Type B pancreatic cell (in vitro differentiated cells): ENCODE measurements around the gene PRR12. TPM values are rescaled to one million over a fixed set of nuclear protein-coding genes. Genes with fewer than 3 reads are reported as not detected.

Experiments
- DNase-seq: peaks from one replicate; pipeline ENCODE4 v3.0.0; 2021; ENCODE audit warnings: mixed read lengths; ENCODE audit not compliant: unreplicated experiment; ENCODE audit errors: extremely low spot score
- H3K27ac Mint-ChIP-seq: 2 replicates; pipeline ENCODE4 v1.8.0; 2021; ENCODE audit warnings: mild to moderate bottlenecking, mixed read lengths
- H3K27me3 Mint-ChIP-seq: 2 replicates; pipeline ENCODE4 v1.8.0; 2021; ENCODE audit warnings: mixed read lengths
- H3K36me3 Mint-ChIP-seq: 2 replicates; pipeline ENCODE4 v1.8.0; 2021; ENCODE audit warnings: mixed read lengths
- H3K4me1 Mint-ChIP-seq: one replicate; pipeline ENCODE4 v1.8.0; 2021; ENCODE audit warnings: mixed read lengths; ENCODE audit not compliant: unreplicated experiment
- H3K4me3 Mint-ChIP-seq: 2 replicates; pipeline ENCODE4 v1.8.0; 2021; ENCODE audit warnings: mild to moderate bottlenecking, mixed read lengths
- H3K9me3 Mint-ChIP-seq: 2 replicates; pipeline ENCODE4 v1.8.0; 2021; ENCODE audit warnings: mixed read lengths
- total RNA-seq: library from RNA; stranded (reverse); gene quantifications from 2 replicates; pipeline ENCODE4 v1.2.1, GENCODE V29; 2021; ENCODE audit warnings: low replicate concordance
- TF ChIP-seq, protein P1 (sequence below): fragments of 200-600 bp; sonication (generic); conservative IDR thresholded peaks from 2 replicates; pipeline ENCODE4 v1.5.0; 2021; ENCODE audit warnings: antibody characterized with exemption, mild to moderate bottlenecking

The PRR12 gene
- total RNA-seq, 1 donor from 2014 or later: 40.0 TPM

DNA sequence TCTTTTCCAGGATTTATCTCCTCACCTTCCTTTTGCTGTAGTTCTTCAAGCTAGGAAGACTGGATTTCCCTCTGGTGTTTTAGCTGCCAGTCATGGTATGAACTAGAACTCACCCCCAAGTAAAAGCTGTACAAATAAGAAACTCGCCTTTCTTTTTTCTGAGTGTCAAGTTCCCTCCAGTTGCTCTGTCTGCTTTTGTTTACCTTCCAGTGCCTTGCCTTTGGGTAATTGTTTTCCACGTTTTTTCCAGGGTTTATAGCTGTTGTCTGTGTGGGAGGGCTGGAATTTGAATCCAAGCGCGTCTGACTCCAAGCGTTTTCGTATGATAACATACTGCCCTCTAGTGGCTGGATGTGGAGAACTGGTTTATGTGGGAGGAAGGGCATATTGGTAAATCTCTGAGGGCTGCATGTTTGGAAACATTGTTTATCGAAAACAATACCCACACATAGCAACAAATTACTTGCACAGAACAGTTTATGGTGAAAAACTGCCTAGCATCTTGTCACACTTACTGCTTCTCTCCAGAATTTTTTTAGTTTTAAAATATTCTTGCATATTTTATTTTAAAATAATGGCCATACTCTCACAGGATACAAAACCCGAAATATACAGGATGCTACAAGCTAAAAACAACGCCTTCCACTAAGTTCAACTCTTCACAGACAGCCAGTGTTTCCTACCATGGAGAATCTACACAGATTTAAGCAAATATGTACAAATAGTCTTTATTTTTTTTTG is 44.0 kb upstream of the PRR12 start:
- TF ChIP-seq, protein P1, sequence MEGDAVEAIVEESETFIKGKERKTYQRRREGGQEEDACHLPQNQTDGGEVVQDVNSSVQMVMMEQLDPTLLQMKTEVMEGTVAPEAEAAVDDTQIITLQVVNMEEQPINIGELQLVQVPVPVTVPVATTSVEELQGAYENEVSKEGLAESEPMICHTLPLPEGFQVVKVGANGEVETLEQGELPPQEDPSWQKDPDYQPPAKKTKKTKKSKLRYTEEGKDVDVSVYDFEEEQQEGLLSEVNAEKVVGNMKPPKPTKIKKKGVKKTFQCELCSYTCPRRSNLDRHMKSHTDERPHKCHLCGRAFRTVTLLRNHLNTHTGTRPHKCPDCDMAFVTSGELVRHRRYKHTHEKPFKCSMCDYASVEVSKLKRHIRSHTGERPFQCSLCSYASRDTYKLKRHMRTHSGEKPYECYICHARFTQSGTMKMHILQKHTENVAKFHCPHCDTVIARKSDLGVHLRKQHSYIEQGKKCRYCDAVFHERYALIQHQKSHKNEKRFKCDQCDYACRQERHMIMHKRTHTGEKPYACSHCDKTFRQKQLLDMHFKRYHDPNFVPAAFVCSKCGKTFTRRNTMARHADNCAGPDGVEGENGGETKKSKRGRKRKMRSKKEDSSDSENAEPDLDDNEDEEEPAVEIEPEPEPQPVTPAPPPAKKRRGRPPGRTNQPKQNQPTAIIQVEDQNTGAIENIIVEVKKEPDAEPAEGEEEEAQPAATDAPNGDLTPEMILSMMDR: peak; percentile 95
- peak overlapping the region; percentile 53 for H3K4me3 Mint-ChIP-seq

DNA sequence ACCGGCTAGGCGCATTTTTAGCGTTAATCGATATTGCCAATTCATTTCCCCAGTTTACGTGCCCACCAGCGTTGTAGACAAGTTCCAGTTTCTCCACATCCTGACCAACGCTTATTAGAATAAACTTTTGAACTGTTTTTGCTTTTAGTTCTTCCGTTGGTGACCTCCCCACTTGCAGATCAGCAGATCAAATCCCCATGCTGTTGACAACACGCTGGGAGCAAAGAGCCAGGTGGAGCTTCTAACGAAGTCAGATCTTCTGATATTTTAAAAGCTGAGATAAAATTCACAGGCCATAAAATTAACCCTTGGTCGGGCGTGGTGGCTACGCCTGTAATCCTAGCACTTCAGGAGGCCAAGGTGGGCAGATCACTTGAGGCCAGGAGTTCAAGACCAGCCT is 41.9 kb upstream of the PRR12 start:
- Mint-ChIP-seq H3K4me3 (no peak overlapping the region), H3K9me3 (no peaks in the 10 kb centered on the region), H3K36me3 (peaks cover 6% of the 10 kb centered on the region), H3K27me3 (no peaks in the 10 kb centered on the region), H3K4me1 (peaks cover 5% of the 10 kb centered on the region), H3K27ac (no peak overlapping the region)
- TF ChIP-seq, protein P1: no peak
- no peak for DNase-seq

More for the DNA sequence above, 44.0 kb upstream of the PRR12 start:
- Mint-ChIP-seq H3K4me1 (peaks cover 5% of the 10 kb centered on the region), H3K27me3 (no peaks in the 10 kb centered on the region), H3K27ac (peak overlapping the region; percentile 66), H3K9me3 (no peaks in the 10 kb centered on the region), H3K36me3 (no peaks in the 10 kb centered on the region)
- no peak for DNase-seq

DNA sequence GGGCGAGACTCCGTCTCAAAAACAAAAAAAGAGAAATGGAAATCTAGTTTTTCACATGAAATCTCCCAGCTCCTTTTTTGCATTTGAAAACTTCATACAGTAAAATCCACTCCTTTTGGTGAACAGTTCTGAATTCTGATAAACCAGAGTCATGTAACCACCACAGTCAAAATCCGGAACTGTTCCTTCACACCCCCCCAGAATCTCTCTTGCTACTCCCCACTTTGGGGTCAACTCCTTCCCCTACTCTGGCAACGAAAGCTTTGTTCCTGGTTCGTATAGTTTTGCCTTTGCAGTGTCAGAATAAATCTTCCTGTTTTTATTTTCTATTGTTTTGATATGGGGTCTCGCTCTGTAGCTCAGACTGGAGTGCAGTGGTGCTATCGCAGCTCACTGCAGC is 39.5 kb upstream of the PRR12 start:
- no peaks in the 10 kb centered on the region for H3K27me3 Mint-ChIP-seq
- DNase-seq: no peak
- H3K4me3 Mint-ChIP-seq: no peak overlapping the region
- TF ChIP-seq, protein P1: no peak
- H3K27ac Mint-ChIP-seq: no peak overlapping the region
- H3K36me3 Mint-ChIP-seq: peaks cover 10% of the 10 kb centered on the region
- no peaks in the 10 kb centered on the region for H3K9me3 Mint-ChIP-seq
- H3K4me1 Mint-ChIP-seq: peaks cover 5% of the 10 kb centered on the region

DNA sequence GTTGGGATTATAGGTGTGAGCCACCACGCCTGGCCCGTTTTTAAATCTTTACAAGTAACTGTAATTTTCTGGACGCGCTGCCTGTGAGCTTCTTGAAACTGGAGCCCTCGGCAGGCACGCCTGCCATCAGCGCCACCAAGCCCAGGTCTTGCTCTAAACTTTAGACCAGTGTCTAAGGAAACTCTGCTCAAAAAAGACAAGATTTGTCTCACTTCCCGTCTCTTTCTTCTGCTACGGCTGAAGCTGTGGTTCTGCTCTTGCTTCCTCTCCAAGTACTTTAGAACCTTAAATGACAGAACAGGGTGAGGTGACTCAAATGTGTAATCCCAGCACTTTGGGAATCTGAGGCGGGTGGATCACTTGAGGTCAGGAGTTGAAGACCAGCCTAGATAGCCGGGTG is 38.2 kb upstream of the PRR12 start:
- H3K27ac Mint-ChIP-seq: no peak overlapping the region
- H3K27me3 Mint-ChIP-seq: no peaks in the 10 kb centered on the region
- H3K4me1 Mint-ChIP-seq: no peaks in the 10 kb centered on the region
- H3K9me3 Mint-ChIP-seq: no peaks in the 10 kb centered on the region
- H3K36me3 Mint-ChIP-seq: peaks cover 10% of the 10 kb centered on the region
- H3K4me3 Mint-ChIP-seq: no peak overlapping the region
- no peak for DNase-seq
- TF ChIP-seq, protein P1: no peak

DNA sequence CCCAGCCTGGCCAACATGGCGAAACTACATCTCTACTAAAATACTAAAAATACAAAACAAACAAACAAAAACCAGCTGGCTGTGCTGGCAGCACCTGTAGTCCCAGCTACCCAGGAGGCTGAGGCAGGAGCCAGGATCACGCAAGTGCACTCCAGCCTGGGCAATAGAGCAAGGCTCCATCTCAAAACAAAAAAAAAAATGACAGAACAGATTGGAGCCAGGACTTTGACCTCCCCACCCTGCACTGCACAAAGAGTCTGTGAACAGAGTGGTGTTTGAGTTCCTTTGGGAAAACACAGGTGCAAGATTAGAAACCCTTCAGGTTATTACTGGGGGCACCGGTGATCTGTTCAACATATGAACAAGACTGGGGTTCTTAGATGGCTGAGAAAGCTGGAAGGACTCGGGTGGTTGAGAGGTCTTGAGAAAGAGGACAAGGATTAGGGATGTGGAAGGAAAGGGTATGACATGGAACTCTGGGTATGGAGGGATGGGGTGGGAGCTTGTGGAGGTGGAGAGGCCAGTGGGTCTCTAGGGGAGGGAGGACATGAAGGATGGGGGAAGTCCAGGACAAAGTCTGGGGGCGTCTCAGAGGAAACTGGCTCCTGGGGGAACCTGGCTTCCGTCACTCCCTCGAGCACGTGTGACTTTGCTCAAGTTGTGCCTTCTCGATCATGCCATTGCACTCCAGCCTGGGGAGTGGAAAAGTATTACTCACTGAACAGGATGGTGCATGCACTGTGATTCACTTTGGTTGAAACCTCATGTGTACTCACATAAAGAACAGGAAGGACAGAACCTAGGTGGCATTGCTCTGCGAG is 37.3 kb upstream of the PRR12 start:
- H3K4me1 Mint-ChIP-seq: no peaks in the 10 kb centered on the region
- peaks cover 10% of the 10 kb centered on the region for H3K36me3 Mint-ChIP-seq
- no peaks in the 10 kb centered on the region for H3K9me3 Mint-ChIP-seq
- H3K4me3 Mint-ChIP-seq: peak overlapping the region; percentile 2
- no peak for DNase-seq
- no peaks in the 10 kb centered on the region for H3K27me3 Mint-ChIP-seq
- H3K27ac Mint-ChIP-seq: peak overlapping the region; percentile 85
- TF ChIP-seq, protein P1: no peak
